IPS DF 19.7 (cell line): ENCODE results near the gene ADAMTS9.
"Not testable (repeated sequence)": the region's sequence is repeated elsewhere in the genome, so short reads cannot be mapped to it uniquely, and the experiment has no call there.

Experiments
- DNase-seq: peaks from one replicate; pipeline ENCODE4 v3.0.0-alpha.2; 2013; ENCODE audit warnings: low read depth, low spot score

ADAMTS9 gene

GRCh38 chr3:64575211-64575844 lies 112.5 kb downstream of the ADAMTS9 start:
- peak; percentile 23 for DNase-seq

- DNase-seq: no peak
Observed at GRCh38 chr3:64574194-64574593, 113.6 kb downstream of the ADAMTS9 start.

- no peak for DNase-seq
Observed at GRCh38 chr3:64571982-64572381, 115.8 kb downstream of the ADAMTS9 start.

GRCh38 chr3:64568895-64569517 lies 118.8 kb downstream of the ADAMTS9 start:
- no peak for DNase-seq

GRCh38 chr3:64566859-64567258 lies 120.9 kb downstream of the ADAMTS9 start:
- no peak for DNase-seq

- no peak for DNase-seq
Observed at GRCh38 chr3:64563751-64564150, 124.0 kb downstream of the ADAMTS9 start.

- no peak for DNase-seq
Observed at GRCh38 chr3:64561868-64562267, 125.9 kb downstream of the ADAMTS9 start.

GRCh38 chr3:64561325-64561843 lies 126.4 kb downstream of the ADAMTS9 start:
- no peak for DNase-seq

- no peak for DNase-seq
Observed at GRCh38 chr3:64560791-64561190, 127.0 kb downstream of the ADAMTS9 start.

GRCh38 chr3:64559588-64559987 lies 128.2 kb downstream of the ADAMTS9 start:
- DNase-seq: no peak

- DNase-seq: no peak
Observed at GRCh38 chr3:64556046-64556445, 131.8 kb downstream of the ADAMTS9 start.

- DNase-seq: no peak
Observed at GRCh38 chr3:64555351-64555750, 132.4 kb downstream of the ADAMTS9 start.

GRCh38 chr3:64554096-64554920 lies 133.5 kb downstream of the ADAMTS9 start:
- DNase-seq: no peak

- no peak for DNase-seq
Observed at GRCh38 chr3:64552966-64553365, 134.8 kb downstream of the ADAMTS9 start.

GRCh38 chr3:64552160-64552559 lies 135.6 kb downstream of the ADAMTS9 start:
- no peak for DNase-seq

- DNase-seq: no peak
Observed at GRCh38 chr3:64551697-64552096, 136.1 kb downstream of the ADAMTS9 start.

- DNase-seq: no peak
Observed at GRCh38 chr3:64550745-64551144, 137.1 kb downstream of the ADAMTS9 start.

- no peak for DNase-seq
Observed at GRCh38 chr3:64549869-64550268, 137.9 kb downstream of the ADAMTS9 start.

GRCh38 chr3:64548200-64548889 lies 139.5 kb downstream of the ADAMTS9 start:
- DNase-seq: no peak

- DNase-seq: no peak
Observed at GRCh38 chr3:64546856-64547255, 140.9 kb downstream of the ADAMTS9 start.

GRCh38 chr3:64545239-64545638 lies 142.6 kb downstream of the ADAMTS9 start:
- DNase-seq: not testable (repeated sequence)

- no peak for DNase-seq
Observed at GRCh38 chr3:64541803-64542202, 146.0 kb downstream of the ADAMTS9 start.
